Liver (tissue), 3 donors: ENCODE measurements around the gene FKTN.

ENCODE experiments used
- CTCF ChIP-seq: fragments of 150-350 bp; IDR thresholded peaks from 2 replicates; pipeline ENCODE4 v1.5.1; 2017; ENCODE audit warnings: improper control_type of control experiment, low read depth, low read length; ENCODE audit not compliant: missing input control
- EGR1 ChIP-seq, 2 donors: IDR thresholded peaks; 2 replicates each; pipeline ENCODE4 v1.6.1; 2016 to 2018; ENCODE audit warnings: antibody characterized with exemption in 2 of 2, low read depth in 2 of 2
- GABPA ChIP-seq, 2 donors: IDR thresholded peaks in 1 of 2; conservative IDR thresholded peaks in 1 of 2; 2 replicates each; pipeline ENCODE4 v1.6.1; 2016; ENCODE audit warnings: antibody characterized with exemption in 2 of 2, mild to moderate bottlenecking in 1 of 2, moderate library complexity in 1 of 2
- HNF4A ChIP-seq, 2 donors: conservative IDR thresholded peaks; 2 replicates each; pipeline ENCODE4 v1.6.1; 2016; ENCODE audit warnings: antibody characterized with exemption in 2 of 2, mild to moderate bottlenecking in 2 of 2
- HNF4G ChIP-seq: IDR thresholded peaks from 2 replicates; pipeline ENCODE4 v1.6.1; 2016; ENCODE audit warnings: antibody characterized with exemption
- JUND ChIP-seq, 2 donors: IDR thresholded peaks; 2 replicates each; pipeline ENCODE4 v1.6.1; 2016; ENCODE audit warnings: antibody characterized with exemption in 2 of 2
- MAX ChIP-seq: IDR thresholded peaks from 2 replicates; pipeline ENCODE4 v1.6.1; 2016; ENCODE audit warnings: antibody characterized with exemption
- NR2F2 ChIP-seq: IDR thresholded peaks from 2 replicates; pipeline ENCODE4 v1.6.1; 2016; ENCODE audit warnings: antibody characterized with exemption
- RAD21 ChIP-seq, 2 donors: IDR thresholded peaks; 2 replicates each; pipeline ENCODE4 v1.6.1; 2016; ENCODE audit warnings: antibody characterized with exemption in 2 of 2, mild to moderate bottlenecking in 2 of 2
- REST ChIP-seq: IDR thresholded peaks from 2 replicates; pipeline ENCODE4 v1.6.1; 2016; ENCODE audit warnings: antibody characterized with exemption, mild to moderate bottlenecking
- RXRA ChIP-seq, 2 donors: IDR thresholded peaks; 2 replicates each; pipeline ENCODE4 v1.6.1; 2017 to 2018; ENCODE audit warnings: antibody characterized with exemption in 2 of 2, mild to moderate bottlenecking in 1 of 2
- SP1 ChIP-seq: IDR thresholded peaks from 2 replicates; pipeline ENCODE4 v1.6.1; 2018; ENCODE audit warnings: antibody characterized with exemption, mild to moderate bottlenecking
- TAF1 ChIP-seq: conservative IDR thresholded peaks from 2 replicates; pipeline ENCODE4 v1.6.1; 2016; ENCODE audit warnings: antibody characterized with exemption, mild to moderate bottlenecking
- YY1 ChIP-seq: IDR thresholded peaks from 2 replicates; pipeline ENCODE4 v1.6.1; 2016; ENCODE audit warnings: antibody characterized with exemption, mild to moderate bottlenecking
- donor health status: healthy.
- donor health status: healthy.

- TF ChIP-seq CTCF (no peak), SP1 (no peak), TAF1 (no peak), RAD21 (IDR thresholded peaks at IDR 0.05) (no peak), GABPA (IDR thresholded peaks at IDR 0.05 in 1 of 2, conservative IDR thresholded peaks at IDR 0.05 in 1 of 2) (no peak), RXRA (IDR thresholded peaks at IDR 0.05) (no peak), REST (no peak), NR2F2 (no peak), MAX (no peak), HNF4A (conservative IDR thresholded peaks at IDR 0.05) (no peak), HNF4G (no peak), JUND (IDR thresholded peaks at IDR 0.05) (no peak), YY1 (no peak), EGR1 (IDR thresholded peaks at IDR 0.05; ENCODE audit: low read depth in 2 of 2) (no peak)
These were observed 129.0 kb downstream of the FKTN start for GRCh38 chr9:105686936-105687335.
